ENCODE data around the gene USPL1.

Gene USPL1

DNA sequence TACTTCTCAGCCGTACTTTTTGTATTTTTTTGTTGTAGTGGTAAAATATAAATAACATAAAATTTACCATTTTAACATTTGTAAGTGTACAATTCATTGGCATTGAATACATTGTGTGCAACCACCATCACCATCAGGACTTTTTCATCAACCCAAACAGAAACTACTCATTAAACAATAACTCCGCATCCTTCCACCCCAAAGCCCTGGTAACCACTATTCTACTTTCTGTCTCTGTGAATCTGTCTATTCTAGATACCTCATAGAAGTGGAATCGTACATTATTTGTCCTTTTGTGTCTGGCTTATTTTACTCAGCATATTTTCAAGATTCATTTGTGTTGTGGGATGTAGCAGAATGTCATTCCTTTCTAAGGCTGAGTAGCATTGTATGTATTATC is 38.5 kb downstream of the USPL1 start:
- no peak overlapping the region for H3K27ac ChIP-seq
- no peak for TF ChIP-seq ZFX (IDR thresholded peaks at IDR 0.05; ENCODE audit: borderline replicate concordance)
- TF ChIP-seq, protein P1, sequence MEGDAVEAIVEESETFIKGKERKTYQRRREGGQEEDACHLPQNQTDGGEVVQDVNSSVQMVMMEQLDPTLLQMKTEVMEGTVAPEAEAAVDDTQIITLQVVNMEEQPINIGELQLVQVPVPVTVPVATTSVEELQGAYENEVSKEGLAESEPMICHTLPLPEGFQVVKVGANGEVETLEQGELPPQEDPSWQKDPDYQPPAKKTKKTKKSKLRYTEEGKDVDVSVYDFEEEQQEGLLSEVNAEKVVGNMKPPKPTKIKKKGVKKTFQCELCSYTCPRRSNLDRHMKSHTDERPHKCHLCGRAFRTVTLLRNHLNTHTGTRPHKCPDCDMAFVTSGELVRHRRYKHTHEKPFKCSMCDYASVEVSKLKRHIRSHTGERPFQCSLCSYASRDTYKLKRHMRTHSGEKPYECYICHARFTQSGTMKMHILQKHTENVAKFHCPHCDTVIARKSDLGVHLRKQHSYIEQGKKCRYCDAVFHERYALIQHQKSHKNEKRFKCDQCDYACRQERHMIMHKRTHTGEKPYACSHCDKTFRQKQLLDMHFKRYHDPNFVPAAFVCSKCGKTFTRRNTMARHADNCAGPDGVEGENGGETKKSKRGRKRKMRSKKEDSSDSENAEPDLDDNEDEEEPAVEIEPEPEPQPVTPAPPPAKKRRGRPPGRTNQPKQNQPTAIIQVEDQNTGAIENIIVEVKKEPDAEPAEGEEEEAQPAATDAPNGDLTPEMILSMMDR (IDR thresholded peaks at IDR 0.05) = no peak

DNA sequence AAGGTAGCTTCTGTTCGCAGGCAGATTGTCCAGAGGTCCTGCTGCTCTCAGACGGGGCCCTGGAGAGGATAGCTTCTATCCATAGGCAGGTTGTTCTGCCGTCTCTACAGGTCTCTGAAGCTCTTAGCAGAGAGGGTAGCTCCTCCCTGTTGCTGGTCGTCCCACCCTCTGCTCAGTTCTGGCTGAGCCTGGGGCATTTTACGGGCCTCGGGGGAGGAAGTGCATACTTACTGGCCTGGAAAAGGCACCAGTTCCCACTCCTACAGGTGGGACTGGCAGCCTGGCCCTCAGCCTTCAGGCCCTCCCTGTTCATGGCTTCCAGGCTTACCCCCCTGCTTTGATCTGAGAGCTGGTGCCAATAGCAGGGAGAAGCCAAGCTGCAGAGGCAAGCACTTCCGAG is 42.3 kb downstream of the USPL1 start:
- H3K27ac ChIP-seq = no peak overlapping the region
- TF ChIP-seq, protein P1 (IDR thresholded peaks at IDR 0.05) = no peak
- no peak for TF ChIP-seq ZFX (IDR thresholded peaks at IDR 0.05; ENCODE audit: borderline replicate concordance)

DNA sequence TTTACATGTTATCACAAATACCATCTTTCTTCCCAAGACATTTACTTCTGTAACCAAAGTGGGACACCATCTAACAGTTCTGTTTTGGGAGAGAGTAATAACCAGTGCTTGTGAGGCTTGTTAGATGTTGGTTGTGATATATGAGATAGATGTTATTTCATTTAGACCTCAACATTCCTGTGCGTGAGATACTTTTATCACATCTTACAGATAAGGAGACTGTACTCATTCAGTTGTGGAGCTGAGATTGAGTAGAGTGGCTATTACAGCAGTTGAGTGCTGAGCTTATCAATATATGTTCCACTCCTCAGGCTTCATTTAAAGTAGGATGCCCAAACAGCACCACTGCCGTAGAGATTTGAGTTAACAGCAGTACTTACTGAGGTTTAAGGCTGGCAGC is 43.1 kb downstream of the USPL1 start:
- no peak for TF ChIP-seq ZFX (IDR thresholded peaks at IDR 0.05; ENCODE audit: borderline replicate concordance)
- TF ChIP-seq, protein P1 (IDR thresholded peaks at IDR 0.05) = no peak
- H3K27ac ChIP-seq = no peak overlapping the region

DNA sequence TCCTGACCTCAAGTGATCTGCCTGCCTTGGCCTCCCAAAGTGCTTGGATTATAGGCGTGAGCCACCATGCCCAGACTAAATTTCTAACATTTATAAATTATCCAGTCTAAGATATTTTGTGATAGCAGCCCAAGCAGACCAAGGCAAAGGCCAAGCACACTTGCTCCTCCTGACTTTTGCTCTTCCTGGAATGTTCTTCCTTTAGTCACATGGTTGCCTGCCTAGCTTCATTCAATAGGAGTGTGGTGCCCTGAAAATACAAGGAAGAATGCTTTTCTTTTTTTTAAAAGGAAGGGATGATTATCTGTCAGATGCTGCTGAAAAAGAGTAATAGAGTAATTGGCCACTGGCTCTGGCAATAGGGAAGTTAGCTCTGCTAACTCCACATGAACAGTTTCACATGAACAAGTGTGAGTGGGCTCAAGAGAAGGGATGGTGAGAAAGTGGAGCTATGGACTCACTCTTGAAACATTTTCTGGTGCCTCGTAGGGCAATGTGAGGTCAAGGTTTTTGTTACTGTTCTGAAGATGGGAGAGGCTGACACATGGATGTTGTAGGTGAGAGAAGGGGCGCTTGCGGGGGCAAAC is 47.1 kb downstream of the USPL1 start:
- TF ChIP-seq, protein P1 (IDR thresholded peaks at IDR 0.05) = no peak
- TF ChIP-seq ZFX (IDR thresholded peaks at IDR 0.05; ENCODE audit: borderline replicate concordance) = no peak

DNA sequence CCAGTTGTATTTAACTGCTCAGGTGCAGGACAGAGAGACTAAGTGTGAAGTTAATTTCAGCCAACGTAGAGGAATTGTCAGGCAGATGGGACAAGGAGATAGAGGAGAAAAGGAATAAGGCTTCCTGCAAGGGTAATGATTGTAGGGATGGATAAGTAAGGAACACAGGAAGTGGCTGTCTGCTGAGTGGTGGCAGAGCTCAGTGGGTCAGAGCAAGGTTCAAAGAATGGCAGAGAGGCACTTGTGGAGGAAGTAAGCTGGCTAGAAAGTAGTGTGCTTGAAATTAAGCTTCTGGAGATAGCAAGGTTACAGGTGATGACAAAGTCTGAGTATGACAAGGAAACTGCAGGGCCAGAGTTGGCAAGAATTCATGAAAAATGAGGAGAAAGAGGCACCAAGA is 47.9 kb downstream of the USPL1 start:
- H3K27ac ChIP-seq = no peak overlapping the region
- no peak for TF ChIP-seq ZFX (IDR thresholded peaks at IDR 0.05; ENCODE audit: borderline replicate concordance)
- TF ChIP-seq, protein P1 (IDR thresholded peaks at IDR 0.05) = no peak

More for the DNA sequence above, 47.1 kb downstream of the USPL1 start:
- no peak overlapping the region for H3K27ac ChIP-seq

DNA sequence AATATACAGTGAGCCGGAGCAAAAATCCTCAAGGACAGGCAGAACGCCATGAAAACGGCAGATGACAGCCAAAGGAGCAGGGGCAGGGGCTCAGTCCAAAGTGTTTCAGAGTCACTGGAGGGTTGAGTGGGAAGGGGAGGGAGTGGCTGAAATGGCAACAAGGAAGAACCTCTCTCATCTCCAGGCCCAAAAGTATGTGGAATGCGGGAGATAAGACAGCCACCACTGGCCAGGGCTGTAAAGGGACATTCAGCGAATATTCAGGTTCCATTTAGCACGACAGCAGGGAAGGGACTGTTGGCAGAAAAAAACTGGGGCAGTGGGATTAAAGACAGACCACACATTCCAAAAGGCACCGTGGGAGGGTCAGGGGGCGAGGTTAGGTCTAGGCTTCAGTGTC is 48.4 kb downstream of the USPL1 start:
- H3K27ac ChIP-seq = no peak overlapping the region
- TF ChIP-seq ZFX (IDR thresholded peaks at IDR 0.05; ENCODE audit: borderline replicate concordance) = no peak
- TF ChIP-seq, protein P1 (IDR thresholded peaks at IDR 0.05) = no peak

DNA sequence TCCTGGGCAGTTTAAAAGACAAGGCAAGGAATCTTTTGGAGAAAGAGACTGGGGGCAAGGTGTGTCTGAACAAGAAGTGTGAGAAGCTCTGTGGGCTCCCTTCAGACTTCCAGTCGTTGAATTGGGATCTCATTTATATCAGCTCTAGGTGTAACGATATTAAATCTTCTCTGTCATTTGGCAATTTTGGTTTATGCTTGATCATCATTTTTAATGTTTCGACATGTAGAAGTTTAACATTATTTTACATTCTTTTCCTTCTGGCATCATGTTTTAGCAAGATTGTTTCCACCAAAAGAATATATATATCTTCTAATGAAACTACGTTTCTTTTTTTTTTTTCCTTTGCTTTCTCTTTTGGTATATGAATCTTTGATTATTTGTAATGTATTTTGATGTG is 49.3 kb downstream of the USPL1 start:
- TF ChIP-seq, protein P1 (IDR thresholded peaks at IDR 0.05) = no peak
- TF ChIP-seq ZFX (IDR thresholded peaks at IDR 0.05; ENCODE audit: borderline replicate concordance) = no peak

More for the DNA sequence above, 49.3 kb downstream of the USPL1 start:
- no peak overlapping the region for H3K27ac ChIP-seq

Data from 22Rv1 (cell line).